Activated T-helper 17 cell treated with anti-CD3 and anti-CD28 coated beads, Interleukin-2, amount 50 U/mL, for 72 hours (primary cell): ENCODE results near the gene MED19. TPM values are rescaled to one million over a fixed set of nuclear protein-coding genes. Genes with fewer than 3 reads are reported as not detected.
"Not testable (repeated sequence)": the region's sequence is repeated elsewhere in the genome, so short reads cannot be mapped to it uniquely, and the experiment has no call there.

Experiments used
- ATAC-seq: fragments of 150-1000 bp; cut with Tn5 transposase; replicated peaks from 2 replicates; pipeline ENCODE4 v1.10.0; 2021; ENCODE audit warnings: mild to moderate bottlenecking, moderate library complexity
- H3K27ac Mint-ChIP-seq: one replicate; pipeline ENCODE4 v1.8.0; 2022; ENCODE audit warnings: mixed read lengths
- H3K27me3 Mint-ChIP-seq: one replicate; pipeline ENCODE4 v1.8.0; 2022; ENCODE audit warnings: mixed read lengths
- H3K36me3 Mint-ChIP-seq: one replicate; pipeline ENCODE4 v1.8.0; 2022; ENCODE audit warnings: low read depth, mild to moderate bottlenecking, mixed read lengths
- H3K4me1 Mint-ChIP-seq: one replicate; pipeline ENCODE4 v1.8.0; 2022; ENCODE audit warnings: mixed read lengths
- H3K4me3 Mint-ChIP-seq: one replicate; pipeline ENCODE4 v1.8.0; 2022; ENCODE audit warnings: mild to moderate bottlenecking, mixed read lengths
- H3K9me3 Mint-ChIP-seq: one replicate; pipeline ENCODE4 v1.8.0; 2022; ENCODE audit warnings: mixed read lengths
- total RNA-seq, 2 donors: library from RNA; stranded (reverse); gene quantifications; one replicate each; pipeline ENCODE4 v1.2.3, GENCODE V29; 2022

Gene MED19
- total RNA-seq, 2 donors from 2014 or later = 10.9 to 12.3 TPM

GRCh38 chr11:57728829-57729228, 16.8 kb upstream of the MED19 start:
- no peak overlapping the region for H3K4me3 Mint-ChIP-seq

GRCh38 chr11:57727185-57727584, 15.2 kb upstream of the MED19 start:
- H3K9me3 Mint-ChIP-seq = no peaks in the 10 kb centered on the region
- no peak overlapping the region for H3K4me3 Mint-ChIP-seq
- ATAC-seq = no peak
- no peaks in the 10 kb centered on the region for H3K4me1 Mint-ChIP-seq
- peaks cover 26% of the 10 kb centered on the region for H3K36me3 Mint-ChIP-seq
- H3K27me3 Mint-ChIP-seq = no peaks in the 10 kb centered on the region
- no peak overlapping the region for H3K27ac Mint-ChIP-seq

More at GRCh38 chr11:57728829-57729228, 16.8 kb upstream of the MED19 start:
- peak overlapping the region; percentile 30 for H3K27ac Mint-ChIP-seq
- ATAC-seq = no peak
- peaks cover 28% of the 10 kb centered on the region for H3K36me3 Mint-ChIP-seq
- no peaks in the 10 kb centered on the region for H3K9me3 Mint-ChIP-seq
- H3K4me1 Mint-ChIP-seq = no peaks in the 10 kb centered on the region
- no peaks in the 10 kb centered on the region for H3K27me3 Mint-ChIP-seq

- not testable (repeated sequence) for H3K27me3 Mint-ChIP-seq, ATAC-seq, H3K9me3 Mint-ChIP-seq, H3K27ac Mint-ChIP-seq, H3K4me3 Mint-ChIP-seq
- H3K4me1 Mint-ChIP-seq = peaks cover 13% of the 10 kb centered on the region
- H3K36me3 Mint-ChIP-seq = peaks cover 55% of the 10 kb centered on the region
Observed at GRCh38 chr11:57716726-57717125, 4.7 kb upstream of the MED19 start.

GRCh38 chr11:57713835-57714234, 1.8 kb upstream of the MED19 start:
- ATAC-seq = no peak
- no peaks in the 10 kb centered on the region for H3K9me3 Mint-ChIP-seq

GRCh38 chr11:57712256-57713150, 488 bp upstream of the MED19 start, which contains the start of gene TMX2:
TSS of gene TMX2 (plus strand) at chr11:57712593. CDS start at chr11:57712619, 26 bp downstream.
- peak within 1 kb of the TSS; percentile 97 for H3K4me3 Mint-ChIP-seq
- H3K27ac Mint-ChIP-seq = peak within 1 kb of the TSS; percentile 94
- peaks cover 32% of the 10 kb centered on the region for H3K36me3 Mint-ChIP-seq
- H3K9me3 Mint-ChIP-seq = no peaks in the 10 kb centered on the region
- H3K4me1 Mint-ChIP-seq = peaks cover 27% of the 10 kb centered on the region
- H3K27me3 Mint-ChIP-seq = no peaks in the 10 kb centered on the region
- peak; percentile 95 for ATAC-seq

More at GRCh38 chr11:57713835-57714234, 1.8 kb upstream of the MED19 start:
- Mint-ChIP-seq H3K4me1 (peaks cover 21% of the 10 kb centered on the region), H3K4me3 (peak overlapping the region; percentile 97), H3K27me3 (no peaks in the 10 kb centered on the region), H3K36me3 (peaks cover 29% of the 10 kb centered on the region), H3K27ac (peak overlapping the region; percentile 94)

- ATAC-seq = no peak
- peaks cover 55% of the 10 kb centered on the region for H3K36me3 Mint-ChIP-seq
- no peaks in the 10 kb centered on the region for H3K9me3 Mint-ChIP-seq
- peak overlapping the region; percentile 51 for H3K27ac Mint-ChIP-seq
- H3K4me3 Mint-ChIP-seq = peak overlapping the region; percentile 97
- no peaks in the 10 kb centered on the region for H3K27me3 Mint-ChIP-seq
- peaks cover 27% of the 10 kb centered on the region for H3K4me1 Mint-ChIP-seq
Observed at GRCh38 chr11:57709802-57710367, 2.1 kb downstream of the MED19 start.

- H3K27ac Mint-ChIP-seq, ATAC-seq, H3K27me3 Mint-ChIP-seq, H3K4me3 Mint-ChIP-seq, H3K9me3 Mint-ChIP-seq: not testable (repeated sequence)
- Mint-ChIP-seq H3K36me3 (peaks cover 79% of the 10 kb centered on the region), H3K4me1 (peaks cover 12% of the 10 kb centered on the region)
Observed at GRCh38 chr11:57705432-57705831, 6.6 kb downstream of the MED19 start.

- Mint-ChIP-seq H3K4me1 (peaks cover 7% of the 10 kb centered on the region), H3K9me3 (no peaks in the 10 kb centered on the region), H3K27ac (peak overlapping the region; percentile 6), H3K36me3 (peaks cover 84% of the 10 kb centered on the region), H3K27me3 (no peaks in the 10 kb centered on the region), H3K4me3 (no peak overlapping the region)
- ATAC-seq = no peak
Observed at GRCh38 chr11:57704932-57705331, 7.1 kb downstream of the MED19 start.

GRCh38 chr11:57703341-57703740, 8.7 kb downstream of the MED19 start:
- no peak for ATAC-seq
- peaks cover 95% of the 10 kb centered on the region for H3K36me3 Mint-ChIP-seq

GRCh38 chr11:57700425-57700824, 11.6 kb downstream of the MED19 start:
- ATAC-seq = no peak
- Mint-ChIP-seq H3K4me3 (no peak overlapping the region), H3K9me3 (no peaks in the 10 kb centered on the region), H3K36me3 (peaks cover 97% of the 10 kb centered on the region), H3K27me3 (no peaks in the 10 kb centered on the region), H3K4me1 (peaks cover 4% of the 10 kb centered on the region), H3K27ac (no peak overlapping the region)

More at GRCh38 chr11:57703341-57703740, 8.7 kb downstream of the MED19 start:
- Mint-ChIP-seq H3K27ac (no peak overlapping the region), H3K9me3 (no peaks in the 10 kb centered on the region), H3K4me1 (peaks cover under 1% of the 10 kb centered on the region), H3K27me3 (no peaks in the 10 kb centered on the region), H3K4me3 (no peak overlapping the region)

GRCh38 chr11:57699813-57700212, 12.2 kb downstream of the MED19 start:
- H3K4me1 Mint-ChIP-seq = peaks cover 4% of the 10 kb centered on the region
- H3K4me3 Mint-ChIP-seq = no peak overlapping the region
- H3K36me3 Mint-ChIP-seq = peaks cover 99% of the 10 kb centered on the region
- H3K27ac Mint-ChIP-seq = peak overlapping the region; percentile 34
- H3K9me3 Mint-ChIP-seq = no peaks in the 10 kb centered on the region
- no peaks in the 10 kb centered on the region for H3K27me3 Mint-ChIP-seq
- no peak for ATAC-seq

- Mint-ChIP-seq H3K27me3 (no peaks in the 10 kb centered on the region), H3K9me3 (no peaks in the 10 kb centered on the region), H3K4me3 (no peak overlapping the region), H3K4me1 (peaks cover 4% of the 10 kb centered on the region), H3K36me3 (peaks cover 99% of the 10 kb centered on the region), H3K27ac (peak overlapping the region; percentile 44)
- no peak for ATAC-seq
Observed at GRCh38 chr11:57698843-57699365, 13.1 kb downstream of the MED19 start.

GRCh38 chr11:57690474-57690873, 21.5 kb downstream of the MED19 start:
- H3K27ac Mint-ChIP-seq, ATAC-seq, H3K4me3 Mint-ChIP-seq, H3K9me3 Mint-ChIP-seq, H3K27me3 Mint-ChIP-seq, H3K4me1 Mint-ChIP-seq: not testable (repeated sequence)
- peaks cover 100% of the 10 kb centered on the region for H3K36me3 Mint-ChIP-seq

- Mint-ChIP-seq H3K36me3 (peaks cover 89% of the 10 kb centered on the region), H3K4me3 (peak overlapping the region; percentile 66), H3K9me3 (no peaks in the 10 kb centered on the region), H3K27ac (peak overlapping the region; percentile 77), H3K27me3 (no peaks in the 10 kb centered on the region), H3K4me1 (peaks cover 37% of the 10 kb centered on the region)
- no peak for ATAC-seq
Observed at GRCh38 chr11:57681168-57681567, 30.8 kb downstream of the MED19 start.

GRCh38 chr11:57680552-57680874, 31.5 kb downstream of the MED19 start:
- H3K36me3 Mint-ChIP-seq = peaks cover 89% of the 10 kb centered on the region
- no peaks in the 10 kb centered on the region for H3K9me3 Mint-ChIP-seq
- H3K27ac Mint-ChIP-seq = peak overlapping the region; percentile 77
- H3K4me1 Mint-ChIP-seq = peaks cover 42% of the 10 kb centered on the region
- ATAC-seq = peak; percentile 95
- H3K4me3 Mint-ChIP-seq = peak overlapping the region; percentile 66
- H3K27me3 Mint-ChIP-seq = no peaks in the 10 kb centered on the region
